HL-60 (cell line): ENCODE measurements around the gene MOGAT3.

Source experiments
- DNase-seq, 2 experiments: peaks; one replicate each; pipeline ENCODE4 v3.0.0-alpha.2; 2010 to 2020; ENCODE audit warnings: low read depth in 1 of 2, low spot score in 1 of 2
- H3K27ac ChIP-seq: fragments of 250-450 bp; sonication (Bioruptor Pico); replicated peaks from 2 replicates; pipeline ENCODE4 v1.5.1; 2020; ENCODE audit warnings: mild to moderate bottlenecking, moderate library complexity
- H3K27me3 ChIP-seq: fragments of 250-450 bp; sonication (Bioruptor Pico); 2 replicates; pipeline ENCODE4 v1.5.1; 2021; ENCODE audit warnings: mild to moderate bottlenecking, moderate library complexity; ENCODE audit not compliant: insufficient read depth, poor library complexity, severe bottlenecking
- H3K4me3 ChIP-seq: replicated peaks from 2 replicates; pipeline ENCODE4 v1.5.1; 2011; ENCODE audit warnings: mild to moderate bottlenecking, control low read depth, low read length; ENCODE audit not compliant: insufficient read depth
- CTCF ChIP-seq: IDR thresholded peaks from one replicate; pipeline ENCODE4 v1.5.1; 2011; ENCODE audit warnings: low read length, control low read depth, inconsistent platforms; ENCODE audit not compliant: insufficient read depth
- GABPA ChIP-seq: IDR thresholded peaks from 2 replicates; pipeline ENCODE4 v1.6.1; 2012; ENCODE audit warnings: low read depth
- POLR2AphosphoS5 ChIP-seq: IDR thresholded peaks from 2 replicates; pipeline ENCODE4 v1.6.1; 2012; ENCODE audit warnings: low read depth
- REST ChIP-seq: IDR thresholded peaks from 2 replicates; pipeline ENCODE4 v1.6.1; 2012; ENCODE audit warnings: low read depth; ENCODE audit not compliant: insufficient replicate concordance
- SPI1 ChIP-seq: IDR thresholded peaks from 2 replicates; pipeline ENCODE4 v1.6.1; 2012; ENCODE audit warnings: low read depth, mild to moderate bottlenecking, borderline replicate concordance

The MOGAT3 gene

GRCh38 chr7:101156277-101156676 is 44.6 kb downstream of the MOGAT3 start:
- no peaks in the 10 kb centered on the region for H3K27me3 ChIP-seq
- DNase-seq = no peak
- no peak overlapping the region for H3K4me3 ChIP-seq
- no peak for TF ChIP-seq CTCF
- no peak for TF ChIP-seq POLR2AphosphoS5
- TF ChIP-seq REST = no peak
- TF ChIP-seq SPI1 = no peak
- no peak for TF ChIP-seq GABPA
- no peak overlapping the region for H3K27ac ChIP-seq

- peak overlapping the region; percentile 97 for H3K4me3 ChIP-seq
- no peak overlapping the region for H3K27ac ChIP-seq
- no peak for DNase-seq
- TF ChIP-seq POLR2AphosphoS5 (no peak), CTCF (no peak), SPI1 (no peak), GABPA (no peak), REST (no peak)
- H3K27me3 ChIP-seq = no peaks in the 10 kb centered on the region
Measured at GRCh38 chr7:101155303-101155702, 45.5 kb downstream of the MOGAT3 start.

GRCh38 chr7:101154693-101155102 is 46.1 kb downstream of the MOGAT3 start:
- Histone ChIP-seq H3K27ac (peak overlapping the region; percentile 41), H3K4me3 (peak overlapping the region; percentile 97), H3K27me3 (no peaks in the 10 kb centered on the region)
- TF ChIP-seq REST (no peak), POLR2AphosphoS5 (no peak), CTCF (no peak), SPI1 (no peak), GABPA (no peak)
- no peak for DNase-seq
